K562 (cell line): Measurements from ENCODE around the gene NDUFA6. TPM values are rescaled to one million over a fixed set of nuclear protein-coding genes. Genes with fewer than 3 reads are reported as not detected.

ENCODE experiments used
- ATAC-seq: fragments of 200-7000 bp; cut with Tn5 transposase; 3 replicates; pipeline ENCODE4 v1.9.1; 2020; ENCODE audit warnings: moderate library complexity
- BruUV-seq: library from RNA; stranded (reverse); fragments of 400-500 nt; replicated peaks from 2 replicates; lab custom pipeline; 2021; lab: Mats Ljungman, UMichigan
- CTCF ChIA-PET: fragments of 300-600 bp; formaldehyde crosslinking; extraction: SDS; loops from one replicate; lab custom pipeline; 2021; ENCODE audit warnings: low intra/inter-chr PET ratio; lab: Yijun Ruan, JAX
- POLR2A ChIA-PET: fragments of 300-600, 350-650 bp; sonication (Branson Sonifier 250); formaldehyde crosslinking; extraction: SDS; loops from one replicate; lab custom pipeline; 2021; ENCODE audit warnings: antibody characterized with exemption, inconsistent platforms; lab: Yijun Ruan, JAX
- DNase-seq, 4 experiments: peaks; one replicate each; pipeline versions ENCODE4 v3.0.0 to v3.0.0-alpha.2; 2011 to 2018; ENCODE audit warnings: low spot score in 3 of 4, mixed read lengths in 3 of 4; ENCODE audit errors: extremely low read depth in 1 of 4
- FAIRE-seq: peaks from 2 replicates; lab custom pipeline; 2011; peaks lifted over from hg19 to GRCh38; lab: Jason Lieb, UNC
- H2AFZ ChIP-seq: 2 replicates; pipeline ENCODE4 v1.6.0; 2011; ENCODE audit warnings: low read depth, low read length, control low read depth, inconsistent platforms
- H3K27ac ChIP-seq: fragments of 200-600 bp; 3 replicates; pipeline ENCODE4 v1.8.0; 2011; ENCODE audit warnings: low read depth, mild to moderate bottlenecking, control low read depth, inconsistent platforms, low read length, moderate library complexity, mixed read lengths; ENCODE audit errors: extremely low read depth
- H3K27me3 ChIP-seq, 2 experiments: fragments of 300-600 bp in 1 of 2; 2 replicates in 1 of 2; 3 replicates in 1 of 2; pipeline versions ENCODE4 v1.6.0 to v1.8.0; 2011; ENCODE audit warnings: inconsistent platforms in 2 of 2, low read length in 2 of 2, mild to moderate bottlenecking in 1 of 2, mixed read lengths in 1 of 2, moderate library complexity in 1 of 2; ENCODE audit not compliant: control insufficient read depth in 2 of 2, insufficient read depth in 2 of 2
- H3K36me3 ChIP-seq: fragments of 300-600 bp; 3 replicates; pipeline ENCODE4 v1.8.0; 2011; ENCODE audit warnings: mild to moderate bottlenecking, low read length, inconsistent platforms; ENCODE audit not compliant: control insufficient read depth, insufficient read depth
- H3K4me1 ChIP-seq, 2 experiments: fragments of 200-600 bp in 1 of 2; replicated peaks in 1 of 2; 2 replicates in 1 of 2; 3 replicates in 1 of 2; pipeline versions ENCODE4 v1.5.1 to v1.8.0; 2011; ENCODE audit warnings: inconsistent platforms in 2 of 2, low read length in 2 of 2, mild to moderate bottlenecking in 1 of 2, mixed read lengths in 1 of 2, moderate library complexity in 1 of 2; ENCODE audit not compliant: control insufficient read depth in 2 of 2, insufficient read depth in 2 of 2
- H3K4me2 ChIP-seq: 2 replicates; pipeline ENCODE4 v1.6.1; 2011; ENCODE audit warnings: low read length, control low read depth, inconsistent platforms, mixed read lengths; ENCODE audit not compliant: insufficient read depth
- H3K4me3 ChIP-seq: fragments of 200-600 bp; sonication (generic), shearing (Covaris generic); 2 replicates; pipeline ENCODE4 v1.5.1; 2016; ENCODE audit warnings: control low read depth, inconsistent platforms
- H3K79me2 ChIP-seq: fragments of 200-600 bp; 3 replicates; pipeline ENCODE4 v1.8.0; 2011; ENCODE audit warnings: low read length, inconsistent platforms; ENCODE audit not compliant: control insufficient read depth, insufficient read depth
- H3K9ac ChIP-seq, 2 experiments: 2 replicates each; pipeline versions ENCODE4 v1.6.0 to v1.6.1; 2011; ENCODE audit warnings: low read depth in 2 of 2, low read length in 2 of 2, control low read depth in 1 of 2, inconsistent platforms in 1 of 2, mild to moderate bottlenecking in 1 of 2, mixed read lengths in 1 of 2; ENCODE audit not compliant: insufficient read depth in 1 of 2
- H3K9me1 ChIP-seq: one replicate; pipeline ENCODE4 v1.6.0; 2011; ENCODE audit warnings: inconsistent platforms, mild to moderate bottlenecking, low read length, moderate library complexity; ENCODE audit not compliant: control insufficient read depth, insufficient read depth
- H3K9me3 ChIP-seq: replicated peaks from 2 replicates; pipeline ENCODE4 v1.5.1; 2011; ENCODE audit warnings: low read depth, low read length, inconsistent platforms; ENCODE audit not compliant: control insufficient read depth, insufficient read depth
- H4K20me1 ChIP-seq: replicated peaks from 2 replicates; pipeline ENCODE4 v1.6.1; 2011; ENCODE audit warnings: low read length, inconsistent platforms, mixed read lengths; ENCODE audit not compliant: control insufficient read depth, insufficient read depth
- ATF7 ChIP-seq: fragments of 450-650 bp; IDR thresholded peaks from 2 replicates; pipeline ENCODE4 v1.7.1; 2014; ENCODE audit warnings: mild to moderate bottlenecking, moderate library complexity
- BCL6 ChIP-seq: fragments of 250-450 bp; sonication (Bioruptor Pico); IDR thresholded peaks from 2 replicates; pipeline ENCODE4 v1.4.0; 2020
- EP300 ChIP-seq: IDR thresholded peaks from 2 replicates; pipeline ENCODE4 v1.6.1; 2012; ENCODE audit warnings: low read length, improper control_type of control experiment
- FOXJ2 ChIP-seq: fragments of 200-800 bp; sonication (Bioruptor generic); IDR thresholded peaks from 2 replicates; pipeline ENCODE4 v1.6.1; 2016; ENCODE audit warnings: missing genetic modification characterization, missing compliant biosample characterization
- FOXK2 ChIP-seq, 2 experiments: fragments of 450-650 bp; IDR thresholded peaks in 1 of 2; conservative IDR thresholded peaks in 1 of 2; 2 replicates each; pipeline ENCODE4 v1.6.1; 2016; ENCODE audit warnings: low read depth in 2 of 2, mild to moderate bottlenecking in 1 of 2
- FUS ChIP-seq: fragments of 200-400 bp; formaldehyde crosslinking; optimal IDR thresholded peaks from 2 replicates; pipeline ENCODE3; 2017; ENCODE audit warnings: low read depth, low read length
- MIER1 ChIP-seq: fragments of 450-650 bp; IDR thresholded peaks from 2 replicates; pipeline ENCODE4 v1.6.1; 2016; ENCODE audit warnings: antibody characterized with exemption, mild to moderate bottlenecking, low read depth
- NFATC3 ChIP-seq: fragments of 450-650 bp; IDR thresholded peaks from 2 replicates; pipeline ENCODE4 v1.6.1; 2017; ENCODE audit warnings: mild to moderate bottlenecking
- PHTF2 ChIP-seq: fragments of 250-450 bp; sonication (Bioruptor Pico); IDR thresholded peaks from 2 replicates; pipeline ENCODE4 v1.5.0; 2021; ENCODE audit warnings: mild to moderate bottlenecking
- SREBF1 ChIP-seq: fragments of 150-350 bp; IDR thresholded peaks from 2 replicates; pipeline ENCODE4 v1.6.1; 2014; ENCODE audit warnings: antibody characterized with exemption, low read depth, low read length, borderline replicate concordance
- TAF9B ChIP-seq: fragments of 450-650 bp; IDR thresholded peaks from 2 replicates; pipeline ENCODE4 v1.6.1; 2018; ENCODE audit warnings: mild to moderate bottlenecking; ENCODE audit not compliant: partially characterized antibody
- TBL1XR1 ChIP-seq, 2 experiments: IDR thresholded peaks; 2 replicates each; pipeline ENCODE4 v1.6.1; 2012; ENCODE audit warnings: improper control_type of control experiment in 2 of 2, low read length in 2 of 2, mild to moderate bottlenecking in 1 of 2
- ZNF224 ChIP-seq: sonication (generic); formaldehyde crosslinking; IDR thresholded peaks from 2 replicates; pipeline ENCODE4 v1.8.0; 2022; ENCODE audit warnings: mild to moderate bottlenecking, missing genetic modification reagents
- ZNF347 ChIP-seq: fragments of 450-650 bp; formaldehyde crosslinking; IDR thresholded peaks from 2 replicates; pipeline ENCODE4 v1.4.0; 2020; ENCODE audit warnings: low read depth, mild to moderate bottlenecking, moderate library complexity
- ZNF79 ChIP-seq: fragments of 250-450 bp; sonication (Bioruptor Pico); IDR thresholded peaks from 2 replicates; pipeline ENCODE4 v1.4.0; 2020; ENCODE audit warnings: low read depth, mild to moderate bottlenecking, moderate library complexity
- WGBS: fragments of 100-300 bp; shearing (Covaris generic); methylation state at CpG from one replicate; pipeline ENCODE4 v1.1.6; 2016; ENCODE audit warnings: low coverage, mixed read lengths; ENCODE audit not compliant: insufficient coverage; ENCODE audit errors: missing lambda C conversion rate; 5-methylcytosine and 5-hydroxymethylcytosine counted together
- in situ Hi-C: fragments of 300-500 bp; cut with MboI; formaldehyde crosslinking; loops from 4 replicates; pipeline ENCODE4 v1.15.0; 2018; ENCODE audit warnings: inconsistent platforms, mixed read lengths
- intact Hi-C: fragments of 100-400 bp; cut with micrococcal nuclease; formaldehyde crosslinking; loops from 2 replicates; pipeline ENCODE4 v1.14.2; 2022
- polyA plus RNA-seq, 8 experiments: library from polyadenylated mRNA; depleted of rRNA in 4 of 8; stranded (reverse) in 5 of 8; unstranded in 3 of 8; fragments of >200 nt; fragmentation: Nextera tagmentation in 2 of 8; fragmentation: Illumina TruSeq in 1 of 8; extraction: Ambion mirVana in 2 of 8; extraction: Trizol in 1 of 8; gene quantifications; 2 replicates each; pipeline versions ENCODE4 v1.2.1 to v1.2.3, GENCODE V29; 2011 to 2014; ENCODE audit warnings: inconsistent platforms in 1 of 8, missing spikeins in 1 of 8
- total RNA-seq, 7 experiments: library from RNA; depleted of rRNA in 6 of 7; stranded (reverse); fragments of >200 nt in 6 of 7; fragmentation: Illumina TruSeq in 2 of 7; extraction: Trizol in 2 of 7; gene quantifications; 2 replicates each; pipeline versions ENCODE4 v1.2.1 to v1.2.3, GENCODE V29; 2011 to 2021; ENCODE audit warnings: low replicate concordance in 1 of 7
- TF ChIP-seq, protein P1 (sequence below): IDR thresholded peaks from 2 replicates; pipeline ENCODE4 v1.6.1; 2016; ENCODE audit warnings: missing genetic modification characterization, missing compliant biosample characterization
- TF ChIP-seq, protein P2 (sequence below): sonication (generic); formaldehyde crosslinking; IDR thresholded peaks from 2 replicates; pipeline ENCODE4 v1.8.0; 2022; ENCODE audit warnings: mild to moderate bottlenecking, missing genetic modification reagents
- TF ChIP-seq, protein P3 (sequence below): fragments of 450-650 bp; IDR thresholded peaks from 2 replicates; pipeline ENCODE4 v1.6.1; 2017; ENCODE audit warnings: mild to moderate bottlenecking, moderate library complexity

NDUFA6 gene
- total and polyA plus RNA-seq, 9 of the 15 experiments (the other 6 are each of a cell fraction or from before 2014, with no cell fraction given): 90.0 to 474 (median 128) TPM

DNA sequence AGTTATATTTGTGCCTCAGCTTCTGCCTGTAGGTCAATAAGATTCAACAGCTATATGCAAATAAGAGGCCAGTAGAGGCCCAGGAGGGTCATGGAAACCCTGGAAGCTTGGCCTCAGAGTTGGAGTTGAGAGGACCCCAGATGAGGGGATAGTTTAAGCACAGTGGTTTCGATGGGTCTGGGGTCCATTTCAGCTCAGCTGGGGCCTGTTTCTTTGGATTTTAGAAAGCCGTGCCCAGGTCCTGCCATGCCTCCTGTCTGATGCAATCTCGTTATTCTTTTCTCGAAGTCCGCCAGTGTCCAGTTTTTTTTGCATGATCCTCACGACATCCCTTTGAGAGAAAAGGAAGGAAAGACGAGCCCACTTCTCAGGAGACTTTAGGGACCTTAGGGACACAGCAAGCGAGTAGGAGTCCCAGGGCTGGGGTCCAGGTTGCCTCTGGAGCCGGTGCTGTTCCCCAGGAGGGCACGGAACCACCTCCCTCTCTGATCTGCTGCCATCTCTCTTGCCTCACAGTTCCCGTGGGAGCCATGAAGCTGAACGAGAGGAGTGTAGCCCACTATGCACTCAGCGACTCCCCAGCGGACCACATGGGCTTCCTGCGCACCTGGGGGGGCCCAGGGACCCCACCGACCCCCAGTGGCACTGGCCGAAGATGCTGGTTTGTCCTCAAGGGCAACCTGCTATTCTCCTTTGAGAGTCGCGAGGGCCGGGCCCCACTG lies 13.6 kb downstream of the NDUFA6 start (continued):
- TF ChIP-seq, protein P1, sequence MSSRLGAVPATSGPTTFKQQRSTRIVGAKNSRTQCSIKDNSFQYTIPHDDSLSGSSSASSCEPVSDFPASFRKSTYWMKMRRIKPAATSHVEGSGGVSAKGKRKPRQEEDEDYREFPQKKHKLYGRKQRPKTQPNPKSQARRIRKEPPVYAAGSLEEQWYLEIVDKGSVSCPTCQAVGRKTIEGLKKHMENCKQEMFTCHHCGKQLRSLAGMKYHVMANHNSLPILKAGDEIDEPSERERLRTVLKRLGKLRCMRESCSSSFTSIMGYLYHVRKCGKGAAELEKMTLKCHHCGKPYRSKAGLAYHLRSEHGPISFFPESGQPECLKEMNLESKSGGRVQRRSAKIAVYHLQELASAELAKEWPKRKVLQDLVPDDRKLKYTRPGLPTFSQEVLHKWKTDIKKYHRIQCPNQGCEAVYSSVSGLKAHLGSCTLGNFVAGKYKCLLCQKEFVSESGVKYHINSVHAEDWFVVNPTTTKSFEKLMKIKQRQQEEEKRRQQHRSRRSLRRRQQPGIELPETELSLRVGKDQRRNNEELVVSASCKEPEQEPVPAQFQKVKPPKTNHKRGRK: no peak
- TF ChIP-seq TAF9B (no peak), FUS (no peak), ZNF347 (CRISPR knock-in tag) (no peak)

DNA sequence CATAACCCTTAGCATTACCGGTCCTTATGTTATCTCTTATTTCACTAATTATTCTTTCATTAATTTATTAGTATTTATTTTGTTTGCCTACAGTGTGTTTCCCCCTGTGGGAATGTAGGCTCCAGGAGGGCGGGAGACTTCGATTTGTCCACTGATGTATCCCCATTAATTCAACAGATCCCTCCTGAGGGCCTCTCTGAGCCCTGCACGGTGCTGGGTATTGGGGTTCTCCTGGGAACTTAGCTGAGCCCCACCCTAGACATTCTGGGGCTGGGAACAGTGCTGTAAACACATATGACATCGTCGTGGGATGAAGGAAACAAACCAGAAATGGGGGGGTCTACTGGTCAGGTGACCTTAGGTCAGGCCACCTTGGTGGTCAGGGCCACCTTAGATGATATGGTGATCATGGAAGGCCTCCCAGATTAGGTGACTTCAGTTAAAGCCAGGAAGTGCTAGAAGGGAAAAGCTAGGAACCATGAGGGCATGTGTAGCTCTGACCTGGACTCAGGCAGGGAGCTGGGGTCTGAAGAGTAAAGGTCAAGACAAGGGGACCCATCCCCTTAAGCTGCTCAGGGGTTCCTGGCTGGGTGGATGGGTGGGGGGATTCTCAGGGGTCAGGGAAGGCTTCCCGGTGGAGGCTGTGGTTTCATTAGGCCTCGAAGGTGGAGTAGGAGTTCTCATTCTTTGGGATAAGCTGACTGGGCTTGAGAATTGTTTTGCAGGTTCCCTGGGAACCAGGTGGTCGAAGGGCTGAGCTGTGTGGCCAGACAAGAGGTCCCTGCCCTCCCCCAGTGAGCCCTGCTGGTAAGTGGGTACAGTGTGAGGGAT lies 15.5 kb downstream of the NDUFA6 start:
- DNase-seq (no peak), ATAC-seq (no peak), FAIRE-seq (no peak)
- Histone ChIP-seq H3K9me3 (no peaks in the 10 kb centered on the region), H3K27ac (no peak overlapping the region), H3K79me2 (peaks cover 7% of the 10 kb centered on the region), H3K27me3 (no peaks in the 10 kb centered on the region), H3K4me3 (no peak overlapping the region), H2AFZ (no peak overlapping the region), H3K9me1 (no peaks in the 10 kb centered on the region), H3K9ac (no peak overlapping the region), H4K20me1 (no peaks in the 10 kb centered on the region), H3K4me1 (peaks cover 17 to 46% of the 10 kb centered on the region in 2 experiments), H3K36me3 (no peaks in the 10 kb centered on the region), H3K4me2 (no peak overlapping the region)
- BruUV-seq: no TSS peak
- ChIA-PET CTCF (no interaction called here), POLR2A (interaction anchor here (0.7 to 1.5 kb wide), 2 partner anchors 15 to 124 kb away, joined by 3 to 11 read pairs; partner anchors contain the start of gene NDUFA6)
- 79% methylated on average over 7 of the region's 9 CpGs for WGBS
- in situ Hi-C loops (no loop called here), intact Hi-C loops (loop anchor here (10.0 kb wide), 1 partner anchor 110 kb away; the partner anchor contains the start of gene SEPTIN3)
- TF ChIP-seq FOXJ2 (tag) (no peak), MIER1 (no peak), ZNF224 (CRISPR knock-in tag) (no peak), FOXK2 (conservative IDR thresholded peaks at IDR 0.05 in 1 of 2, IDR thresholded peaks at IDR 0.05 in 1 of 2; ENCODE audit: low read depth in 2 of 2) (no peak), ZNF79 (CRISPR knock-in tag) (no peak), PHTF2 (no peak), TBL1XR1 (IDR thresholded peaks at IDR 0.05; ENCODE audit: low read length in 2 of 2) (no peak), NFATC3 (no peak), ATF7 (no peak), BCL6 (CRISPR knock-in tag) (no peak), SREBF1 (no peak), EP300 (no peak)
- TF ChIP-seq, protein P2, sequence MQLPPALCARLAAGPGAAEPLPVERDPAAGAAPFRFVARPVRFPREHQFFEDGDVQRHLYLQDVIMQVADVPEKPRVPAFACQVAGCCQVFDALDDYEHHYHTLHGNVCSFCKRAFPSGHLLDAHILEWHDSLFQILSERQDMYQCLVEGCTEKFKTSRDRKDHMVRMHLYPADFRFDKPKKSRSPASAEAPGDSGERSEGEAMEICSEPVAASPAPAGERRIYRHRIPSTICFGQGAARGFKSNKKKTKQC (CRISPR knock-in tag): no peak
- TF ChIP-seq, protein P3, sequence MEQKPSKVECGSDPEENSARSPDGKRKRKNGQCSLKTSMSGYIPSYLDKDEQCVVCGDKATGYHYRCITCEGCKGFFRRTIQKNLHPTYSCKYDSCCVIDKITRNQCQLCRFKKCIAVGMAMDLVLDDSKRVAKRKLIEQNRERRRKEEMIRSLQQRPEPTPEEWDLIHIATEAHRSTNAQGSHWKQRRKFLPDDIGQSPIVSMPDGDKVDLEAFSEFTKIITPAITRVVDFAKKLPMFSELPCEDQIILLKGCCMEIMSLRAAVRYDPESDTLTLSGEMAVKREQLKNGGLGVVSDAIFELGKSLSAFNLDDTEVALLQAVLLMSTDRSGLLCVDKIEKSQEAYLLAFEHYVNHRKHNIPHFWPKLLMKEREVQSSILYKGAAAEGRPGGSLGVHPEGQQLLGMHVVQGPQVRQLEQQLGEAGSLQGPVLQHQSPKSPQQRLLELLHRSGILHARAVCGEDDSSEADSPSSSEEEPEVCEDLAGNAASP: no peak
